GM21526 (cell line): ENCODE measurements around the gene GRM4.

ENCODE experiments used
- ATAC-seq: cut with Tn5 transposase; IDR thresholded peaks from one replicate; pipeline ENCODE4 v1.9.1; 2021; ENCODE audit warnings: moderate library complexity; ENCODE audit not compliant: unreplicated experiment, low FRiP score

Gene GRM4

DNA sequence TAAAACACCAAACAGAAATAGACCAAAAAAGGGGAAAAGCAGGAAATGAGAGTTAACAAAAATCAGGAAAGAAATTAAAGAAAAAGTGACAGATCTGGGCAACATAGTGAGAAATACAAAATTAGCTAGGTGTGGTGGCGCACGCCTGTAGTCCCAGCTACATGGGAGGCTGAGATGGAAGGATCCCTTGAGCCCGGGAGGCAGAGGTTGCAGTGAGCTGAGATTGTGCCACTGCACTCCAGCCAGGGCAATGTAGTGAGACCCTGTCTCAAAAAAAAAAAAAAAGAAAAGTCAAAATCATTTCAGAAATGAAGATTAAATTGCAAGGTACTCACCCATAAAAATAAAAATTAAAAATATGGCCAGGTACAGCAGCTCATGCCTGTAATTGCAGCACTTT is 13.0 kb upstream of the GRM4 start:
- ATAC-seq: no peak

DNA sequence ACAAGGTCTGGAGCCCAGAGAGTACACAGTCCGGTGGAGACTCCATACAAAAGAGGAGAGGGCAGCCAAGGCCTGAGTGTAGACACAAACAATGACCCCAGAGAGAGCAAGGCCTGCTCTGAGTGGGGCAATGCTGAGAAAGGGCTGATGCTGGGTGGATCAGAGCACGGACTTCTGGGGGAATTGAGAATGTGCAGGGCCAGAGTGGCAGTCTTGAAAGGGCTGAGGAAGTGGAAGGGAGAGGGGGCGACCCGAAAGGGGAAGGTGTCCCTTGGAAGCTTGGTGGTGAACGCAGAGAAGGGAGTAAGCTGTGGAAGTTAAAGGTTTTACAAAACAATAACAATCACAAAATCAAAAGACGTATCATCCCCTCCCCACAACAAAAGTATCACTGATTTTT is 12.0 kb upstream of the GRM4 start:
- no peak for ATAC-seq

GRCh38 chr6:34157236-34157830 is 11.4 kb upstream of the GRM4 start:
- ATAC-seq: no peak

GRCh38 chr6:34155471-34156300 is 9.8 kb upstream of the GRM4 start:
- no peak for ATAC-seq

DNA sequence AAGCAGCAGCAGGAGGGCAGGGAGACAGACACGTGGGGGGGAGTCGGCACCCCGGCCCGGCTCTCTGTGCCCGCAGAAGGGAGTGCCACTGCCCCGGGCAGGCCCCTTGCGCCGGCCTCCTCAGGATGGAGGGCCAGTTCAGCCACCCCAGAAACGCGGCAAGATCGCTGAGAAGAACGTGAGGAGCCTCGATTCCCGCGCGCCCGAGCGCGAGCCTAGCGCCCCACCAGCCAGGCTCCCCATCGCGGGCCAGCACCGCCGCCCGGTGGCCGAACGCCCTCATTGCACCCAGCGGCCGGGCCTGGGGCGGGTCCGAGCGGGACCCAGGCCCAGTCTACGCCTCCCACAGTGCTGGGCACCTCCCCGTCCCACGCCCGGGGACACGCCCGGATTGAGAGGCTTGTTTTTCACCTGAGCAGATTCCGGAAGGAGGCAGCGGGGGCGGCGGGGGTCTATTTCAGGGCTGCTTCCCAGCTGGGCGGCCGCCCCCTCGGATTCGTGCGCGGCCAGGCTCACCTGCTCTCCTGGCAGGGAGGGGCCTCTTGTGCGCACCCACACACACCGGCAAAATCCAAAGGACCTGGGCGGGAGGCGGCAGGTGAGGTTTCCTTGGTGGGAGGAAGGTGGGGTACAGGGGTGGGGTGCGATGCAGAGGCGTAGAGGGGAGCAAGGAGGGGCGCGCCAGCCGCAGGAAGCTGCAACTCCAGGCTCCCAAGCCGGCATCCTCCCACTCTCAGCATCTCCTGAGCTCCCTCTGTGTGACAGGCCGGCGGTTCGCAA is 9.0 kb upstream of the GRM4 start:
- no peak for ATAC-seq

GRCh38 chr6:34152806-34153520 is 7.1 kb upstream of the GRM4 start:
- ATAC-seq: no peak

DNA sequence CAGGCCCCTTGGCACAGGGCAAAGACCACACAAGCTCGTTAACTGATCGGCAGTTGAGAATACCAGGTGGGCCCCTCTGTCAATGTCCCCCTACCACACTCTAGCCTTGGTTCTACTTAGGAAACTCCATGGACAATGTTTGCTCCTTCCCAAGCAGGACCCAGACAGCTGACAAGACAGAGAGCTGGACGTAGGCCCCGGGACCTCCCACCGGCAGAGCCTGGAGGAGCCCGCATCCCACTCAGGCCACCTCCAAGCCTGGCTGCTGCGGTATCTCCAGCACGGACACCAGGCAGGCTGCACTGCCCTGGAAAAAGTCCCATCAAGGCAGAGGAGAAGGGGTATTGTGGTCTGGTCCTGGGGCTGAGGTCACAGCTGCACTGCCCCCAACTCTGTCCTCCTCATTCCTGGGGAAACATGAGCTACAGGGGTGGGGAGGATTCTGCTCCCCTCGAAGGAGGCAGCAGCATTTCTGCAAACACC is 6.2 kb upstream of the GRM4 start:
- ATAC-seq: no peak

GRCh38 chr6:34151321-34152041 is 5.6 kb upstream of the GRM4 start:
- ATAC-seq: no peak

DNA sequence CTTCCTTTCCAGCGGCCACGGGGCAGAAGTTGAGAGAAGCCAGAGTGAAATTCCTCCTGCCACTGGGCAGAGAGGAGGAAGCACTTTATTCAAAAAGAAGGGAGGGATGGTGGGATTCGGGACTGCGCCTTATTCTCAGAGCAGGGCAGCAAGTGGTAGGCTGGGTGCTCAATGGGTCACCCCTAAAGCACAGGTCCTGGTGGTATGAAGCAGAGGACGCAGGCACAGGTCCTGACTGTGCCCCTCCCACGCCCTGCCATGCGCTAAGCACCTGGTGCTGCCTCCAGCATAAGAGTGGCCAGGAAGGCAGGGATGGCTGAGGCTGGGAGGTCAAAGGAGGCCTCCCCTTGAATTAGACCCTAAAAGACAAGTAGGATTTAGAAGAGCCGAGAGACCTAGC is 4.9 kb upstream of the GRM4 start:
- no peak for ATAC-seq

DNA sequence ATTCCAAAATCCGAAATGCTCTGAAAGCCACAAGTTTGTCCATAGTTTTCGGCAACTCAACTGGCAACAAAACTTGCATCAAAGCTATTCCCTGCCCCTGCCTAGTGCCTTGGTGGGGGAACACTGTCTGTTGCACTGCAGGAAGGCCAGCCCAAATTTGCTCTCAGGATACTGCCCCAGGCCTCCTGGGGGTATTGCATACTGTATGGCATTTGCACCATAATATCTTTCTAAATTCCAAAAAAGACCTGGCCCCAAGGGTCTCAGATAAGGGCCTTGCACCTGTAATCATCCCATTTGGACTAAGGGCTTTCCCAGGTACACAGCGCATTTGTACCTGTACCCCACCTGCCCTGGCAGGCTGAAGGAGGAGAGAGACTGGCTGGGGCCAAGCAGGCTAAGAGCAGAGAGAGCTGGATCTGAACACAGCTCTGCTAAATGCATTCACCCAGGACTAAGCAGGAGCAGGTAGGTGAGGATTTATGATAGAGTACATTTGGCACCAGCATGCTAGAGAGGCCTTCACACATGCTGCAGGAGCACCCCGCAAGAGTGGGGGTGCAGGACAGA is 4.0 kb upstream of the GRM4 start:
- ATAC-seq: no peak

- ATAC-seq: no peak
Observed at GRCh38 chr6:34149452-34149810, 3.5 kb upstream of the GRM4 start.

- ATAC-seq: no peak
Observed at GRCh38 chr6:34148631-34149451, 3.0 kb upstream of the GRM4 start.

DNA sequence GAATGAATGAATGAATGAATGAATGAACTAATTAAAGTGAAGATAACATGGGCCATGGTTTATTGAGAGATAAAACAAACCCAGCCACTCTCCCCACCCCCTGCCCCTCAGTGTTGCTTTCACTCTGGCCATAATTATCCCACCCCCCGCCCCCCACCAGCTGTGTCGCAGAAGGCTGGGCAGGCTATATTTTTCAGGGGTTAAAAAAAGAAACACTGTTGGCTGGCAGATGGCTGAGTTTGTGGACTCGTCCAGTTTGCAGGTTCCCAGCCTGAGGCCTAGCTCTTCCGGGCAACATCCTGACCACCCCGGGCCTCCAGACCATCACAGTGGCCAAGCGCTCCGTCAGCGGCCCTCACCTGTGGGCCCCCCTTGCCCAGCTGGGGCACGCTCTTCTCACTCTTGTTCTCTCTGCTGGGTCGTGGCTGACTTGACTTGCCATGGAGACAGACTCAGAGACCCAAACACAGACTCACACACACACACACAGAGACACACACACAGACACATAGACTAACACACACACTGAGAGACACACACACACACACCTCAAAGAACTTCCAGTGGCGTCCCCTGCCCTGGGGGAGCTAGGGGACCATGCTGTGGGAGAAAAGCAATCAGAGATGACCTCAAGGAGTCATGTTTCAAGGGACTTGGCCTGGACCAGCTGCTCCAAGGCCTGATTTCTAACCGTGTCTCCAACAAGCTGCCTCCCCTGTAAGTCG is 2.2 kb upstream of the GRM4 start:
- no peak for ATAC-seq

DNA sequence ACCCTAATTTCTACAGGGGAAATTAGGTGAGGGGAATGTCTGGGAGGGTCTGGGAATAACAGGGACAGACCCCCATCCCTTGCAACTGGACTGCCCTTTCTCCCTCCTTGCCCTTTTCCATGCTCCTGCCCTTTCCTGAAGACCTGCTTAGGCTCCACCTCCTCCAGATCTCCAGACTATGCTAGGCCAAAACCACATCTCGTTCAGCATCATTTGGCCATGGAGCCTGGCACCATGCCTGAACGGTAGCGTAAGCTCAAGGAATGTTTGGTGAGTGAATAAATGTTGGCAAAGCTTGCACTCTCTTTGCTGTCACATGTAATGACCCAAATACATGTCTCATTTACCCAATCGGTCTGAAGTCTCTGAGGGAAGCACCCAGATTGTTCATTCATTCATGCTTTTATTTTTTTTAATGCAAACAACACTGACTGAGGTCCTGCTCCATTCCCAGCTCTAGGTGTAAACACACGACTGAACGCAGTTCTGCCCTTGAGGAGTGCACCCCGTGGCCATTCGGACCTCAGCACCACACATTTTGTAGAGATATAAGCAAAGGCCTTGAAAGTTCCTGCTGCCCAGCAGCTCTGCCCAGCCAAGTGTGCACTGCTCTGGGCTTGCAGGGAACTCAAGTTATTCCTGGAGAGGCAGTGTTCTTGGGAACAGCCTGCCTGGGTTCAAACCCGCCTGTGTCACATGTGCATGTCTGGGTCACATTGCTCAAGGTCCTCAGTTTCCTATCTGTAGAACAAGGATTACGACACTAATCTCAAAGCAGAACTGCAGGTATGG is 1.1 kb upstream of the GRM4 start:
- ATAC-seq: no peak

DNA sequence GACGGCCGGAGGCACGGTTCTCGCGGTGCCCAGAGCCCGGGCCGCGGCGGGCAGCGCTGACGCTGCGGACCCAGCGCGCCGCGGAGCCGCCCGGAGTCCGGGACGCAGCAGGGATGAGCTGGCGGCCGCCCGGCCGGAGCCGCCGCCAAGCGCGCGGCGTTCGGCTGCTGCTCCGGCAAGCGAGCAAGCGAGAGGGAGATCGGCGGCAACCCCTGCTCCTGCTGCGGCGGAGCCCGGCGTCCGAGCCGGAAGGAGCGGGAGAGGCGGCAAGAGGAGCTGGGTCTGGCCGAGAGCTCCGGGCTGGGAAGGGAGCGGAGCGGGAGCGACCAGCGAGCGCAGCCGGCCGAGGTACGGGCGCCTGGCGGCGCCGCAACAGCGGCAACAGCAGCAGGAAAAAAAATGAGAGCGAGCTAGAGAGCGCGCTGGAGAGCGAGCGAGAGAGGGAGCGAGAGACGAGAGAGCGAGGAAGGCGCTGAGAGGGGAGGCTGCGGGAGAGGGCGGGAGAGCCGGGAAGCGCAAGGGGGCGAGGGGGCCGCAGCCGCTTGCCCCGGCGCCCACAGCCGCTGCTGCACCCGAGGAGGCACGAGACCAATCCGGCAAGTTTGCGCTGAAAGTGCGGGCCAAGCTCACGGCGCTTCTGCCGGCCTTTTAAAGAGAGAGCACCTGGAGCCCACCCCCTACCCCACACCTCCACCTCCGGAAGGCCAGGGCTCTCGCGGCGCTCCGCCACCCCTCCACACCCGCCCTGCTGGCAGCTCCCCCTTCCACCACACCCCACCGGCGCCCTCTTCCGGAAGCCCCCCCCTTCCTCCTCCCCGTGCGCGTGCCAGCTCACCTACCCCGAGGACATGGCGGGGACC is 496 bp downstream of the GRM4 start:
- no peak for ATAC-seq

DNA sequence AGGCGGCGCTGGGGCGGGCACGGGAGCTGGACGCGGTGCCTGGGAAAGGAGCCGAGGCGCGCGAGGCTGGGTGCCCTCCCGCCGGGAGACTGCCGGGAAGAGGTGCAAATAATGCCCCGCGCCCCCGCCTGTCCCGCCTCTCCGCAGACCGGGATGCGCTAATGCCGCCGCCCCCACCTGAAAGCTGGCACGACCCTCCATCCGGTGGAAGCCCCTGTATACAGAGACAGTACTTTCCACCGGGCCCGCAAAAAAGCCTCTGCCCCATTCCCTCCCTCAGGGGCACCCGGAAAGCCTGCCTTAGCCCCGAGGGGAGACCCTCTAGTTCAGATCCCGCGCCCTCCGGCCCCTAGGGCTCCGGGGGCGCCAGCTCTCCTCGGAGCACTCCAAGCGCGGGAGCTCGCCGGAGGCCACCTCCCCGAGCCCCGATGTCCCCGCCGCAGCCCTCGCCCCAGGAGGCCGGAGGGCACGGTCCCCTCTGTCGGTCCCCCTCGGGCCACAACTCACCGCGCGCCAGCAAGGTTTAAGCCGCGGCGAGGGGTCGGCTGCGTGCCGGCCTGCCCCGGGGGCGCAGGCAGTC is 1.2 kb downstream of the GRM4 start:
- no peak for ATAC-seq
